ENCODE data around the gene TTI1. TPM values are rescaled to one million over a fixed set of nuclear protein-coding genes. Genes with fewer than 3 reads are reported as not detected.

The TTI1 gene
- polyA plus RNA-seq, 1 donor from 2014 or later: 20.0 TPM

DNA sequence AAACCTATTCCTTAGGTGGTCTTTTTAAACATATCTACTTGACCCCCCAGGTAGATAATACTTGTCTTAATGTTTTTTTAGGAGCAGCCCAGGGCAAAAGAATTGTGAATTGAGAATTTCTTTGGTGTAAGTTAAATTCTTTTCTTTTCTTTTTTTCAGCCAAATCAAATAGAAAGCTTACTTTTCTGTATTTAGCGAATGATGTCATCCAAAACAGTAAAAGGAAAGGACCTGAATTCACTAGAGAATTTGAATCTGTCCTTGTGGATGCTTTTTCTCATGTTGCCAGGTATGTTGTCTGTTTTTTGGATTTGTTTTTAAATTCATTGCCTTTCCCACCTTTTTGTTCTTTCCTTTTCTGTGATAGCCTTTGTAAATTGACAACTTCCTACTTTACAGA is 7.0 kb upstream of the TTI1 start:
- Histone ChIP-seq H3K27ac (ENCODE audit: low read length) (no peak overlapping the region), H3K27me3 (ENCODE audit: insufficient read depth, low read depth, low read length) (no peaks in the 10 kb centered on the region), H3K79me2 (replicated peaks; ENCODE audit: insufficient read depth, low read length) (peaks cover 42% of the 10 kb centered on the region), H3K9ac (ENCODE audit: low read length) (no peak overlapping the region), H3K9me2 (ENCODE audit: insufficient read depth, low read length) (no peaks in the 10 kb centered on the region), H2AFZ (ENCODE audit: low read depth, low read length) (no peak overlapping the region), H3K36me3 (ENCODE audit: insufficient read depth, low read length) (no peaks in the 10 kb centered on the region), H4K20me1 (ENCODE audit: insufficient read depth) (no peaks in the 10 kb centered on the region), H3K9me3 (ENCODE audit: low read length) (no peaks in the 10 kb centered on the region), H3K4me3 (ENCODE audit: low read length) (no peak overlapping the region), H3F3A (ENCODE audit: insufficient read depth, low read length, poor library complexity, severe bottlenecking) (no peaks in the 10 kb centered on the region), H3K4me2 (ENCODE audit: low read length) (no peak overlapping the region)
- no peak for TF ChIP-seq TAF1 (IDR thresholded peaks at IDR 0.05; ENCODE audit: low read depth)

DNA sequence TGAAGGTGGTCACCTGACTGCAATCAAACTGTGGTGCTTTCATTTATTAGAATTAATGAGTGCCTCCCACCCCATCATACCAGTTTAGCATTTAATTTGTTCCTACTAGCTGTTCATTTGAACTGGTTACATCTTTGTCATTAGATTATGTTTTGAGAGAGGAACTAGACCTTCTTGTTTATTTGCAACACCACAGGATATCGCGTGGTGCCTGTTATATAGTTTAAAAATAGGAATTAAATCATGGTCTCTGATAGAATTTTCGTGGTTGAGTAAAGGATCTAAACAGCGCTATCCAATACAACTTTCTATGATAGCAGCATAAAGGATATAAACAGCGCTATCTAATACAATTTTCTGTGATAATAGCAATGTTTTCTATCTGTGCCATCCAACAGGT is 3.1 kb upstream of the TTI1 start:
- H3K9ac ChIP-seq (ENCODE audit: low read length): no peak overlapping the region
- no peak overlapping the region for H3K27ac ChIP-seq (ENCODE audit: low read length)
- H3K36me3 ChIP-seq (ENCODE audit: insufficient read depth, low read length): no peaks in the 10 kb centered on the region
- H2AFZ ChIP-seq (ENCODE audit: low read depth, low read length): no peak overlapping the region
- no peaks in the 10 kb centered on the region for H3K27me3 ChIP-seq (ENCODE audit: insufficient read depth, low read depth, low read length)
- no peaks in the 10 kb centered on the region for H3F3A ChIP-seq (ENCODE audit: insufficient read depth, low read length, poor library complexity, severe bottlenecking)
- H3K9me3 ChIP-seq (ENCODE audit: low read length): no peaks in the 10 kb centered on the region
- no peaks in the 10 kb centered on the region for H3K9me2 ChIP-seq (ENCODE audit: insufficient read depth, low read length)
- no peaks in the 10 kb centered on the region for H4K20me1 ChIP-seq (ENCODE audit: insufficient read depth)
- peaks cover 66% of the 10 kb centered on the region for H3K79me2 ChIP-seq (replicated peaks; ENCODE audit: insufficient read depth, low read length)
- peak overlapping the region; percentile 32 for H3K4me3 ChIP-seq (ENCODE audit: low read length)
- TF ChIP-seq SMC3 (conservative IDR thresholded peaks at IDR 0.05; ENCODE audit: poor library complexity): no peak
- TF ChIP-seq POLR2AphosphoS5 (IDR thresholded peaks at IDR 0.05): no peak
- H3K4me2 ChIP-seq (ENCODE audit: low read length): no peak overlapping the region

DNA sequence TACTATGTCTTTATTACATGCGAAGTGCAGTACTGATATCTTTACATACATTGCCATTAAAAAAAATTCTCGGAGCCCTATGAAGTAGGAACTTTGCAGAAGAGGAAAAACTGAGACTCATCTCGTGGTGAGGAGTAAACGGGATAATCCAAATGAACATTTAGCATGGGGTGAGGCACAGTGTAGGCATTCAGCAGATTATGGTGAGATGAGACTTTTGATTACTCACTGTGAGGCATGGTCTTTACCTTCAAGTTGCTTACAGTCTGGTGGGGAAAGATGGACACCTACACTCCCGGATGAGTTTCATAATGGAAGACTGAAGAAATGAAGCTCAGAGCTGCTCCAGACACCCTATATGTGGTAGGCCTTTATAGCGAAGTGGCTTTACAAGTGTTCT is 1.7 kb upstream of the TTI1 start:
- H3F3A ChIP-seq (ENCODE audit: insufficient read depth, low read length, poor library complexity, severe bottlenecking): no peaks in the 10 kb centered on the region
- no peak overlapping the region for H2AFZ ChIP-seq (ENCODE audit: low read depth, low read length)
- H3K4me2 ChIP-seq (ENCODE audit: low read length): peak overlapping the region; percentile 95
- H3K9ac ChIP-seq (ENCODE audit: low read length): peak overlapping the region; percentile 90
- no peaks in the 10 kb centered on the region for H4K20me1 ChIP-seq (ENCODE audit: insufficient read depth)
- no peak overlapping the region for H3K27ac ChIP-seq (ENCODE audit: low read length)
- H3K36me3 ChIP-seq (ENCODE audit: insufficient read depth, low read length): no peaks in the 10 kb centered on the region
- peak overlapping the region; percentile 87 for H3K4me3 ChIP-seq (ENCODE audit: low read length)
- H3K9me3 ChIP-seq (ENCODE audit: low read length): no peaks in the 10 kb centered on the region
- H3K79me2 ChIP-seq (replicated peaks; ENCODE audit: insufficient read depth, low read length): peaks cover 75% of the 10 kb centered on the region
- TF ChIP-seq RAD21 (conservative IDR thresholded peaks at IDR 0.05) (no peak), EP300 (conservative IDR thresholded peaks at IDR 0.05; ENCODE audit: poor library complexity, severe bottlenecking) (no peak), POLR2AphosphoS5 (IDR thresholded peaks at IDR 0.05) (no peak), TAF1 (IDR thresholded peaks at IDR 0.05; ENCODE audit: low read depth) (no peak), SMC3 (conservative IDR thresholded peaks at IDR 0.05; ENCODE audit: poor library complexity) (no peak), EZH2 (IDR thresholded peaks at IDR 0.05; ENCODE audit: borderline replicate concordance, insufficient read depth, low read length, poor library complexity, severe bottlenecking) (no peak)
- TF ChIP-seq, protein P1, sequence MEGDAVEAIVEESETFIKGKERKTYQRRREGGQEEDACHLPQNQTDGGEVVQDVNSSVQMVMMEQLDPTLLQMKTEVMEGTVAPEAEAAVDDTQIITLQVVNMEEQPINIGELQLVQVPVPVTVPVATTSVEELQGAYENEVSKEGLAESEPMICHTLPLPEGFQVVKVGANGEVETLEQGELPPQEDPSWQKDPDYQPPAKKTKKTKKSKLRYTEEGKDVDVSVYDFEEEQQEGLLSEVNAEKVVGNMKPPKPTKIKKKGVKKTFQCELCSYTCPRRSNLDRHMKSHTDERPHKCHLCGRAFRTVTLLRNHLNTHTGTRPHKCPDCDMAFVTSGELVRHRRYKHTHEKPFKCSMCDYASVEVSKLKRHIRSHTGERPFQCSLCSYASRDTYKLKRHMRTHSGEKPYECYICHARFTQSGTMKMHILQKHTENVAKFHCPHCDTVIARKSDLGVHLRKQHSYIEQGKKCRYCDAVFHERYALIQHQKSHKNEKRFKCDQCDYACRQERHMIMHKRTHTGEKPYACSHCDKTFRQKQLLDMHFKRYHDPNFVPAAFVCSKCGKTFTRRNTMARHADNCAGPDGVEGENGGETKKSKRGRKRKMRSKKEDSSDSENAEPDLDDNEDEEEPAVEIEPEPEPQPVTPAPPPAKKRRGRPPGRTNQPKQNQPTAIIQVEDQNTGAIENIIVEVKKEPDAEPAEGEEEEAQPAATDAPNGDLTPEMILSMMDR (IDR thresholded peaks at IDR 0.05; ENCODE audit: poor library complexity, severe bottlenecking): no peak
- TF ChIP-seq, protein P2, sequence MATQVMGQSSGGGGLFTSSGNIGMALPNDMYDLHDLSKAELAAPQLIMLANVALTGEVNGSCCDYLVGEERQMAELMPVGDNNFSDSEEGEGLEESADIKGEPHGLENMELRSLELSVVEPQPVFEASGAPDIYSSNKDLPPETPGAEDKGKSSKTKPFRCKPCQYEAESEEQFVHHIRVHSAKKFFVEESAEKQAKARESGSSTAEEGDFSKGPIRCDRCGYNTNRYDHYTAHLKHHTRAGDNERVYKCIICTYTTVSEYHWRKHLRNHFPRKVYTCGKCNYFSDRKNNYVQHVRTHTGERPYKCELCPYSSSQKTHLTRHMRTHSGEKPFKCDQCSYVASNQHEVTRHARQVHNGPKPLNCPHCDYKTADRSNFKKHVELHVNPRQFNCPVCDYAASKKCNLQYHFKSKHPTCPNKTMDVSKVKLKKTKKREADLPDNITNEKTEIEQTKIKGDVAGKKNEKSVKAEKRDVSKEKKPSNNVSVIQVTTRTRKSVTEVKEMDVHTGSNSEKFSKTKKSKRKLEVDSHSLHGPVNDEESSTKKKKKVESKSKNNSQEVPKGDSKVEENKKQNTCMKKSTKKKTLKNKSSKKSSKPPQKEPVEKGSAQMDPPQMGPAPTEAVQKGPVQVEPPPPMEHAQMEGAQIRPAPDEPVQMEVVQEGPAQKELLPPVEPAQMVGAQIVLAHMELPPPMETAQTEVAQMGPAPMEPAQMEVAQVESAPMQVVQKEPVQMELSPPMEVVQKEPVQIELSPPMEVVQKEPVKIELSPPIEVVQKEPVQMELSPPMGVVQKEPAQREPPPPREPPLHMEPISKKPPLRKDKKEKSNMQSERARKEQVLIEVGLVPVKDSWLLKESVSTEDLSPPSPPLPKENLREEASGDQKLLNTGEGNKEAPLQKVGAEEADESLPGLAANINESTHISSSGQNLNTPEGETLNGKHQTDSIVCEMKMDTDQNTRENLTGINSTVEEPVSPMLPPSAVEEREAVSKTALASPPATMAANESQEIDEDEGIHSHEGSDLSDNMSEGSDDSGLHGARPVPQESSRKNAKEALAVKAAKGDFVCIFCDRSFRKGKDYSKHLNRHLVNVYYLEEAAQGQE (IDR thresholded peaks at IDR 0.05; ENCODE audit: borderline replicate concordance): no peak
- H3K27me3 ChIP-seq (ENCODE audit: insufficient read depth, low read depth, low read length): no peaks in the 10 kb centered on the region
- no peaks in the 10 kb centered on the region for H3K9me2 ChIP-seq (ENCODE audit: insufficient read depth, low read length)

Data from neural cell (in vitro differentiated cells).